ENCODE results near the gene GNAS.

- TF ChIP-seq POLR2A (IDR thresholded peaks at IDR 0.05; ENCODE audit: low read length) = no peak
- TF ChIP-seq GATA1 (IDR thresholded peaks at IDR 0.05; ENCODE audit: low read depth, low read length) = no peak
These were observed 9.4 kb upstream of the GNAS start for GRCh38 chr20:58843128-58843556.
